NT2/D1 (cell line): ENCODE data around the gene MPEG1.

Experiments used
- SUZ12 ChIP-seq: IDR thresholded peaks from 2 replicates; pipeline ENCODE4 v1.6.1; 2011; ENCODE audit not compliant: insufficient read length, insufficient read depth; ENCODE audit errors: extremely low read depth
- ZNF274 ChIP-seq: IDR thresholded peaks from 2 replicates; pipeline ENCODE4 v1.6.1; 2011; ENCODE audit warnings: mild to moderate bottlenecking, low read depth, low read length

DNA sequence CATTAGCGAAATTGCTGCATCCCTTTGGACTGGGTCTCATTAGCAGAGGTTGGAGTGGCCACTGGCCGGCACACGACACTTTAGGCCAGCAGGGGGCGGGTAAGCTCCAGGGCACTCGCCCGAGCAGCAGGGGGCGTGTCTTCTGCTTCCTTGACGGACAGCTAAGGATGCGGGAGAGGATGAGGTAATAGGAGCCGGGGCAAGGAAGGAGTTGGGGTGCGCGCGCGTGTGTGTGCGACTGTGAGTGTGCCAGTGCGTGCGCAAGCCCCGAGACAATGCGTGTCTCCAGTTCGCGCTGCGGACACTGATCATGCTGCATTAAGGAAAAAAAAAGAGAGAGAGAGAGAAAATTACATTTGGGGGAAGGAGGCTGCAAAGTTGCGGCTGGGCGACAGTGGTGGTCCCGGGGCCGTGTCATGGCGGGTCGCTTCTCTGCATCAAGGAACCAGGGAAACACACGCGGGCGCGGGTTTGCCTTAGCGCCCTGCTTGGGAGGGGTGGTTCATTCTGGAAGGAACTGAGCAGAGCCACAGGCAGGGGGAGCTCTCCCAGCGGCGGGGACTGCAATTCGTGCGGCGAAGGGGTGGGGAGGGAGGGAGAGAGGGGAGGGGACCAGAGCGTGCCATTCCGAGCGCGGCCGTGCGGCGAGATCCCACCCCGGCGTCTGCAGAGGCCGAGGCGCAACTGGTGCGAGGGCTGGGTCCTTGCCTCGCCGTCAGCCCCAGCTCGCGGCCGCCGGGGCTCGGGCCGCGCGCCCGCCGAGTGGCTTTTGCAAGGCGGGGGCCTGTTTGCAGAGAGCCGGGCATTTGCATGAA lies 41.0 kb downstream of the MPEG1 start, which contains the start of gene DTX4:
- TF ChIP-seq SUZ12 (no peak), ZNF274 (no peak)
